ENCODE measurements around the gene COL9A3. TPM values are rescaled to one million over a fixed set of nuclear protein-coding genes. Genes with fewer than 3 reads are reported as not detected.

The COL9A3 gene
- total and polyA plus RNA-seq, 2 of the 8 experiments (the other 6 are each of a cell fraction or from before 2014, with no cell fraction given), result 21.7 to 80.1 TPM

DNA sequence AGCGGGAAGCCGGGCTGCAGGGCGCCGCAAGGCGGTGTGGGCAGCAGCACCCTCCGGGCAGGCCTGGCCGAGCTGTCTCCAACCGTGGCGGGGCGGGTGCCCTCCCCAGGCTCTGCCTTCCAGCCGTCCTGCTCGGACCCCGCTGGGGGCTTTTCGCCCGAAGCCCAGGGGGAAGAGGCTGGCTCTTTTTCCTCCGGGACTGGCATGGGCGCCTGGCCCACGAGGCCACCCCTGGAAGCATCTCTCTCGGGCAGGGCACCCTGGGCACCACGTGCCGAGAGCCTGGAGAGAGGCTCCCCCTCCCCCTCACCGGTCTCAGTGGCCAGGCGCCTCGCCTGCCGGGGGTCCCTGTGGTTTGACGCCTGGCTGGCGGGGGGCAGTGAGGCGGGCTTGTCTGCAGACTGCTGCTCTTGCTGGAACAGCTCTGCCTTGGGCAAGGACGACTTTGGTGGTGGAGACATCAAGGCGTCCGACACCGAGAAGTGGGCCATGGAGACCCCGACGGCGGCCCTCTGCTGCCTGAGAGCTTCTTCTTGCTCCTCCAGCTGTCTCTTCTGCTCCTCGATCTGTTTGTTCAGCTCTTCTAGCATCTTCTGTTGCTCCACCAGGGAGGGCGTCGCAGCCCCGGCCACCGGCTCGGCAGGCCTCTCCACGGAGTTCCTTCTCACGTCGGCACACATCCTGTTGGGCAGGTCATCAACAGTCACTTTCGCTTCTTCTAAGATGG, 64.2 kb downstream of the COL9A3 start:
- no peak overlapping the region for H3K4me2 ChIP-seq (ENCODE audit: insufficient read depth in 1 of 2, low read depth in 2 of 2, low read length in 2 of 2)
- CTCF ChIA-PET (ENCODE audit: partially characterized antibody), result interaction anchor here (0.8 to 2.1 kb wide), 4 partner anchors 9 to 76 kb away, joined by 3 to 7 read pairs (median 4); no protein-coding TSS in a partner anchor
- no peak overlapping the region for H2BK20ac ChIP-seq (ENCODE audit: low read length)
- H3K9me3 ChIP-seq (ENCODE audit: insufficient read depth in 2 of 2, low read depth in 1 of 2, low read length in 1 of 2), result no peaks in the 10 kb centered on the region
- no peak overlapping the region for H3K27ac ChIP-seq (ENCODE audit: low read depth, low read length)
- H3K79me1 ChIP-seq (ENCODE audit: low read depth, low read length), result peaks cover 3% of the 10 kb centered on the region; the same call in 1 of the 2 replicates
- no peaks in the 10 kb centered on the region; the same call in 1 of the 2 replicates for H3K23me2 ChIP-seq (ENCODE audit: low read depth, low read length)
- H3K27me3 ChIP-seq (replicated peaks in 1 of 4; ENCODE audit: control insufficient read depth in 3 of 4, extremely low read depth in 1 of 4, insufficient read depth in 3 of 4, low read length in 3 of 4), result no peaks in the 10 kb centered on the region
- no peak overlapping the region for H4K91ac ChIP-seq (replicated peaks; ENCODE audit: insufficient read length, low read length)
- H3K36me3 ChIP-seq (ENCODE audit: control insufficient read depth in 2 of 4, insufficient read depth in 4 of 4, low read length in 3 of 4), result 0 out of 8 replicates have a peak, but pooled peaks cover 0 to 3% (median 0%) of the 10 kb centered on the region in 4 experiments
- no peak overlapping the region for H3K4ac ChIP-seq (replicated peaks; ENCODE audit: insufficient read length, low read depth, low read length)
- H4K5ac ChIP-seq (ENCODE audit: insufficient read length, low read depth, low read length), result no peak overlapping the region
- peaks cover 0 to 18% (median 10%) of the 10 kb centered on the region in 4 experiments; a peak in 5 of 7 replicates for H3K4me1 ChIP-seq (replicated peaks in 1 of 4; ENCODE audit: control insufficient read depth in 3 of 4, insufficient read depth in 4 of 4, low read length in 3 of 4)
- no peak overlapping the region for H3K18ac ChIP-seq (ENCODE audit: extremely low read depth, low read length)
- H3K79me2 ChIP-seq (ENCODE audit: control insufficient read depth in 1 of 2, insufficient read depth in 2 of 2, low read length in 2 of 2), result no peaks in the 10 kb centered on the region
- no peak overlapping the region for H3K9ac ChIP-seq (replicated peaks in 1 of 4; ENCODE audit: extremely low read depth in 1 of 4, low read depth in 3 of 4, low read length in 3 of 4)
- no peak overlapping the region for H3K56ac ChIP-seq (replicated peaks; ENCODE audit: insufficient read length, low read depth, low read length)
- H4K8ac ChIP-seq (ENCODE audit: extremely low read depth, insufficient read depth, low read length), result 0 out of 2 replicates have a peak overlapping the region, but pooled peaks have one; percentile 1
- DNase-seq (ENCODE audit: low read depth in 1 of 2, low spot score in 2 of 2) (no peak), FAIRE-seq (no peak)
- no peak overlapping the region for H2BK15ac ChIP-seq (ENCODE audit: low read length)
- no peak overlapping the region for H2AFZ ChIP-seq (ENCODE audit: low read length)
- H2BK120ac ChIP-seq (replicated peaks; ENCODE audit: low read depth, low read length), result no peak overlapping the region
- H3K14ac ChIP-seq (ENCODE audit: insufficient read length), result no peak overlapping the region
- H2BK12ac ChIP-seq (ENCODE audit: low read depth, low read length), result no peak overlapping the region
- H2BK5ac ChIP-seq (ENCODE audit: low read depth, low read length), result no peak overlapping the region
- no peak overlapping the region for H2AK5ac ChIP-seq (ENCODE audit: low read depth, low read length)
- H4K20me1 ChIP-seq (replicated peaks in 1 of 2; ENCODE audit: control insufficient read depth in 1 of 2, insufficient read depth in 2 of 2, low read length in 2 of 2), result peaks cover 2 to 9% of the 10 kb centered on the region in 2 experiments
- POLR2A ChIA-PET (ENCODE audit: partially characterized antibody), result interaction anchor here (1.5 to 1.8 kb wide), 3 partner anchors 10 to 54 kb away, joined by 3 to 6 read pairs (median 5); no protein-coding TSS in a partner anchor
- H3K4me3 ChIP-seq (ENCODE audit: extremely low read depth in 1 of 4, insufficient read depth in 2 of 4, low read depth in 3 of 4, low read length in 4 of 4), result no peak overlapping the region
- H3K23ac ChIP-seq (ENCODE audit: insufficient read length), result no peak overlapping the region
- 97% methylated on average over 40 of the region's 45 CpGs; no CpG with 5 or more reads in 1 of the 2 experiments for WGBS, 2 experiments (ENCODE audit: extremely low coverage in 1 of 2, insufficient coverage in 1 of 2, insufficient read length in 1 of 2, insufficient replicate concordance in 2 of 2, low coverage in 1 of 2, low lambda C conversion rate in 2 of 2, missing lambda C conversion rate in 1 of 2)
- TF ChIP-seq SAP30 (IDR thresholded peaks at IDR 0.05; ENCODE audit: insufficient read depth, insufficient replicate concordance, low read length), result no peak
- no peak for TF ChIP-seq SUZ12 (IDR thresholded peaks at IDR 0.05; ENCODE audit: low read length)
- TF ChIP-seq, protein P1, sequence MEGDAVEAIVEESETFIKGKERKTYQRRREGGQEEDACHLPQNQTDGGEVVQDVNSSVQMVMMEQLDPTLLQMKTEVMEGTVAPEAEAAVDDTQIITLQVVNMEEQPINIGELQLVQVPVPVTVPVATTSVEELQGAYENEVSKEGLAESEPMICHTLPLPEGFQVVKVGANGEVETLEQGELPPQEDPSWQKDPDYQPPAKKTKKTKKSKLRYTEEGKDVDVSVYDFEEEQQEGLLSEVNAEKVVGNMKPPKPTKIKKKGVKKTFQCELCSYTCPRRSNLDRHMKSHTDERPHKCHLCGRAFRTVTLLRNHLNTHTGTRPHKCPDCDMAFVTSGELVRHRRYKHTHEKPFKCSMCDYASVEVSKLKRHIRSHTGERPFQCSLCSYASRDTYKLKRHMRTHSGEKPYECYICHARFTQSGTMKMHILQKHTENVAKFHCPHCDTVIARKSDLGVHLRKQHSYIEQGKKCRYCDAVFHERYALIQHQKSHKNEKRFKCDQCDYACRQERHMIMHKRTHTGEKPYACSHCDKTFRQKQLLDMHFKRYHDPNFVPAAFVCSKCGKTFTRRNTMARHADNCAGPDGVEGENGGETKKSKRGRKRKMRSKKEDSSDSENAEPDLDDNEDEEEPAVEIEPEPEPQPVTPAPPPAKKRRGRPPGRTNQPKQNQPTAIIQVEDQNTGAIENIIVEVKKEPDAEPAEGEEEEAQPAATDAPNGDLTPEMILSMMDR (IDR thresholded peaks at IDR 0.05; ENCODE audit: control extremely low read depth in 1 of 3, insufficient read depth in 1 of 3, low read depth in 1 of 3, low read length in 3 of 3), result no peak
- TF ChIP-seq KDM1A (IDR thresholded peaks at IDR 0.05; ENCODE audit: borderline replicate concordance, low read length), result no peak
- TF ChIP-seq HDAC6 (IDR thresholded peaks at IDR 0.05; ENCODE audit: low read depth, low read length), result no peak
- TF ChIP-seq, protein P2, sequence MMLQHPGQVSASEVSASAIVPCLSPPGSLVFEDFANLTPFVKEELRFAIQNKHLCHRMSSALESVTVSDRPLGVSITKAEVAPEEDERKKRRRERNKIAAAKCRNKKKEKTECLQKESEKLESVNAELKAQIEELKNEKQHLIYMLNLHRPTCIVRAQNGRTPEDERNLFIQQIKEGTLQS (IDR thresholded peaks at IDR 0.05; ENCODE audit: insufficient read depth, low read depth, low read length), result no peak
- TF ChIP-seq SP2 (IDR thresholded peaks at IDR 0.05; ENCODE audit: low read length), result no peak
- TF ChIP-seq KDM4A (IDR thresholded peaks at IDR 0.05; ENCODE audit: low read depth, low read length, severe bottlenecking), result no peak

All from H1 (cell line).